Astrocyte (in vitro differentiated cells and primary cell): ENCODE results near the gene PLA2G3. TPM values are rescaled to one million over a fixed set of nuclear protein-coding genes. Genes with fewer than 3 reads are reported as not detected.

Experiments
- DNase-seq: peaks from one replicate; pipeline ENCODE4 v3.0.0-alpha.2; 2010; ENCODE audit warnings: low read depth
- FAIRE-seq: peaks from 2 replicates; lab custom pipeline; 2011; peaks lifted over from hg19 to GRCh38; lab: Jason Lieb, UNC
- H2AFZ ChIP-seq: 2 replicates; pipeline ENCODE4 v1.6.0; 2012; ENCODE audit warnings: low read depth, low read length, inconsistent platforms
- H3K27ac ChIP-seq: 2 replicates; pipeline ENCODE4 v1.5.1; 2011; ENCODE audit warnings: low read depth, low read length, inconsistent platforms
- H3K27me3 ChIP-seq: 2 replicates; pipeline ENCODE4 v1.6.0; 2011; ENCODE audit warnings: low read length, inconsistent platforms; ENCODE audit not compliant: insufficient read depth
- H3K36me3 ChIP-seq: 2 replicates; pipeline ENCODE4 v1.5.1; 2011; ENCODE audit warnings: low read length, inconsistent platforms; ENCODE audit not compliant: insufficient read depth
- H3K4me1 ChIP-seq: 2 replicates; pipeline ENCODE4 v1.5.1; 2011; ENCODE audit warnings: low read length, inconsistent platforms; ENCODE audit not compliant: insufficient read depth
- H3K4me2 ChIP-seq: 2 replicates; pipeline ENCODE4 v1.6.0; 2012; ENCODE audit warnings: low read length, inconsistent platforms
- H3K4me3 ChIP-seq: 2 replicates; pipeline ENCODE4 v1.5.1; 2011; ENCODE audit warnings: low read depth, mild to moderate bottlenecking, low read length, inconsistent platforms; ENCODE audit not compliant: insufficient read depth
- H3K79me2 ChIP-seq: 2 replicates; pipeline ENCODE4 v1.6.0; 2012; ENCODE audit warnings: mild to moderate bottlenecking, low read length, inconsistent platforms; ENCODE audit not compliant: insufficient read depth
- H3K9ac ChIP-seq: 2 replicates; pipeline ENCODE4 v1.6.0; 2012; ENCODE audit warnings: mild to moderate bottlenecking, low read length, inconsistent platforms
- H3K9me3 ChIP-seq: 2 replicates; pipeline ENCODE4 v1.5.1; 2012; ENCODE audit warnings: low read depth, mild to moderate bottlenecking, low read length, inconsistent platforms; ENCODE audit not compliant: insufficient read depth
- H4K20me1 ChIP-seq: 2 replicates; pipeline ENCODE4 v1.6.0; 2012; ENCODE audit warnings: low read length, inconsistent platforms; ENCODE audit not compliant: insufficient read depth
- H3K27ac Mint-ChIP-seq: one replicate; pipeline ENCODE4 v1.8.0; 2021; ENCODE audit warnings: mild to moderate bottlenecking, mixed read lengths; ENCODE audit not compliant: unreplicated experiment
- H3K27me3 Mint-ChIP-seq: one replicate; pipeline ENCODE4 v1.8.0; 2021; ENCODE audit warnings: low read depth, mixed read lengths; ENCODE audit not compliant: unreplicated experiment
- H3K36me3 Mint-ChIP-seq: one replicate; pipeline ENCODE4 v1.8.0; 2021; ENCODE audit warnings: low read depth, mixed read lengths; ENCODE audit not compliant: unreplicated experiment
- H3K4me1 Mint-ChIP-seq: one replicate; pipeline ENCODE4 v1.8.0; 2021; ENCODE audit warnings: low read depth, mixed read lengths; ENCODE audit not compliant: unreplicated experiment
- H3K4me3 Mint-ChIP-seq: one replicate; pipeline ENCODE4 v1.8.0; 2021; ENCODE audit warnings: mild to moderate bottlenecking, moderate library complexity, mixed read lengths; ENCODE audit not compliant: unreplicated experiment
- H3K9me3 Mint-ChIP-seq: one replicate; pipeline ENCODE4 v1.8.0; 2021; ENCODE audit warnings: mild to moderate bottlenecking, mixed read lengths; ENCODE audit not compliant: unreplicated experiment
- EZH2 ChIP-seq: IDR thresholded peaks from 2 replicates; pipeline ENCODE4 v1.6.1; 2012; ENCODE audit warnings: mild to moderate bottlenecking, low read length, inconsistent platforms; ENCODE audit not compliant: insufficient read depth
- total RNA-seq: library from RNA; stranded (reverse); gene quantifications from 2 replicates; pipeline ENCODE4 v1.2.1, GENCODE V29; 2021
- TF ChIP-seq, protein P1 (sequence below): IDR thresholded peaks from 2 replicates; pipeline ENCODE4 v1.5.1; 2011; ENCODE audit warnings: low read depth, mild to moderate bottlenecking, inconsistent platforms, low read length, moderate library complexity; ENCODE audit not compliant: insufficient read depth

PLA2G3 gene
- total RNA-seq, 1 donor from 2014 or later, result not detected

DNA sequence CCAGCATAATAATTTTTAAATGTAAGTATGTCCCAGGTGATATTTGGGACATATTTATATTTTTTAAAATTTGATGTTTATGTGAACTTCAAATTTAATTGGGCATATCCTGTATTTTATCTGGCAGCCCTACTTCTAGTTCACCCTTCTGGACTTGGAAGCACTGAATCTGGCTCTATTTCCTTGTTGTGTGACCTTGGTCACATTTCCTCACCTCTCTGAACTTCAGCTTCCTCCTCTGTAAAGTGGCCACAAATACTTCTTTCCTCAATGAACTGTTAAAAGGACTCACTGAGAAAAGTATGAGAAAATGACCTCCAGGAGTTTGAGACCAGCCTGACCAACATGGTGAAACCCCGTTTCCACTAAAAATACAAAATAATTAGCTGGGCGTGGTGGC lies 11.6 kb upstream of the PLA2G3 start:
- H3K4me3 Mint-ChIP-seq, result no peak overlapping the region
- Histone ChIP-seq H3K36me3 (no peaks in the 10 kb centered on the region), H3K9me3 (no peaks in the 10 kb centered on the region), H4K20me1 (no peaks in the 10 kb centered on the region), H3K9ac (no peak overlapping the region), H3K4me2 (no peak overlapping the region), H3K79me2 (no peaks in the 10 kb centered on the region), H3K27me3 (no peaks in the 10 kb centered on the region), H2AFZ (no peak overlapping the region), H3K27ac (no peak overlapping the region), H3K4me3 (no peak overlapping the region), H3K4me1 (peaks cover 14% of the 10 kb centered on the region)
- TF ChIP-seq, protein P1, sequence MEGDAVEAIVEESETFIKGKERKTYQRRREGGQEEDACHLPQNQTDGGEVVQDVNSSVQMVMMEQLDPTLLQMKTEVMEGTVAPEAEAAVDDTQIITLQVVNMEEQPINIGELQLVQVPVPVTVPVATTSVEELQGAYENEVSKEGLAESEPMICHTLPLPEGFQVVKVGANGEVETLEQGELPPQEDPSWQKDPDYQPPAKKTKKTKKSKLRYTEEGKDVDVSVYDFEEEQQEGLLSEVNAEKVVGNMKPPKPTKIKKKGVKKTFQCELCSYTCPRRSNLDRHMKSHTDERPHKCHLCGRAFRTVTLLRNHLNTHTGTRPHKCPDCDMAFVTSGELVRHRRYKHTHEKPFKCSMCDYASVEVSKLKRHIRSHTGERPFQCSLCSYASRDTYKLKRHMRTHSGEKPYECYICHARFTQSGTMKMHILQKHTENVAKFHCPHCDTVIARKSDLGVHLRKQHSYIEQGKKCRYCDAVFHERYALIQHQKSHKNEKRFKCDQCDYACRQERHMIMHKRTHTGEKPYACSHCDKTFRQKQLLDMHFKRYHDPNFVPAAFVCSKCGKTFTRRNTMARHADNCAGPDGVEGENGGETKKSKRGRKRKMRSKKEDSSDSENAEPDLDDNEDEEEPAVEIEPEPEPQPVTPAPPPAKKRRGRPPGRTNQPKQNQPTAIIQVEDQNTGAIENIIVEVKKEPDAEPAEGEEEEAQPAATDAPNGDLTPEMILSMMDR, result no peak
- no peak for TF ChIP-seq EZH2
- DNase-seq, result no peak
- no peaks in the 10 kb centered on the region for H3K36me3 Mint-ChIP-seq
- H3K27ac Mint-ChIP-seq, result no peak overlapping the region
- H3K27me3 Mint-ChIP-seq, result peaks cover 8% of the 10 kb centered on the region
- FAIRE-seq, result no peak
- H3K9me3 Mint-ChIP-seq, result peaks cover 7% of the 10 kb centered on the region
- peaks cover 5% of the 10 kb centered on the region for H3K4me1 Mint-ChIP-seq

DNA sequence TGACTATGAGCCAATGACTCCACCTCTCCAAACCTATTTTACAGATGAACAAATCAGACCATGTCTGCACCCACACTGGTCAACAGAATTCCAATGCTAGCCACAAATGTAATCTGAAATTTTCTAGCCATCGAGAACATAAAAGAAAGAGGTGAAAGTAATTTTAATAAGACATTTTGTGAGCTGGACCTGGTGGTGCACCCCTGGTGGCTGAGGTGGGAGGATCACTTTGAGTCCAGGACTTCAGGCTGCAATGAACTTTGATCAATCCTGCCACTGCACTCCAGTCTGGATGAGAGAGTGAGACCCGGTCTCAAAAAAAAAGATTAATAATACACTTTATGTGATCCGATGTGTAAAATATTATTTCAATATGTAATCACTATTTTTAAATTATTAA lies 10.3 kb upstream of the PLA2G3 start:
- H3K27ac Mint-ChIP-seq, result no peak overlapping the region
- Histone ChIP-seq H3K36me3 (no peaks in the 10 kb centered on the region), H4K20me1 (no peaks in the 10 kb centered on the region), H3K4me2 (no peak overlapping the region), H3K9ac (no peak overlapping the region), H3K4me3 (no peak overlapping the region), H3K27ac (no peak overlapping the region), H3K27me3 (no peaks in the 10 kb centered on the region), H3K79me2 (no peaks in the 10 kb centered on the region), H3K9me3 (no peaks in the 10 kb centered on the region), H2AFZ (no peak overlapping the region), H3K4me1 (peaks cover 11% of the 10 kb centered on the region)
- no peak for FAIRE-seq
- no peaks in the 10 kb centered on the region for H3K36me3 Mint-ChIP-seq
- no peak for DNase-seq
- no peak for TF ChIP-seq EZH2
- TF ChIP-seq, protein P1, result peak; percentile 40
- H3K9me3 Mint-ChIP-seq, result peaks cover 8% of the 10 kb centered on the region
- peaks cover 8% of the 10 kb centered on the region for H3K27me3 Mint-ChIP-seq
- no peak overlapping the region for H3K4me3 Mint-ChIP-seq
- peaks cover 3% of the 10 kb centered on the region for H3K4me1 Mint-ChIP-seq

DNA sequence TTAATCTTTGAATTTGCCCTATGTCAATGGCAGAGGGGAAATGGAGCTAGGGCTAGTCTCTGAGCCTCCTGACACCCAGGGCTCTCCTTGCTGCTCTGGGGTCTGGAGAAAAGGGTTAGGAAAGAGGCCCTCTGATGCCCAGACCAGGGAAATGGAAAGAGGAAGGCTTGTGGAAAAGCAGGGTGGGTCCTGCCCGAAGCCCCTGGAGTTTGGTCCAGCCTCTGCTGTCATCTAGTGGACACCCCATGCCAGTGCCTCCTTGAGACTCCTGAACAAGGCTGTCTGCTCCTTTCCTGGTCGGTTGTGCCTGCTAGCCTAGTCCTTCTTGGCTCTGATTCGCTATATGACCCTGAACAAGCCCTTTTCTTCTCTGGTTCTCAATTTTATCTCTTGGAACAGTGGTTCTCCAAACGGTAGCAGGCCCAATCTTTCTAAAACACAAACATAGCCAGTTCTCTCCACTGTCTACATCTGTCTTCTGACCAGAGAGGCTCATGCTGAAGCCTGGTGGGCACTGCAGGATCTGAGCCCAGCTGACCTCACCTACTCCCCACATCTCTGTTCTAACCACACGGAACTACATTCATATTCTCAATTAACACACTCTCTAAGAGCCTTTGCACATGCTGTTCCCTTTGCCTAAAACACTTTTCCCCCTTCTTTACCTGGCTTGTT lies 8.8 kb upstream of the PLA2G3 start:
- Histone ChIP-seq H3K9ac (peak overlapping the region; percentile 15), H3K36me3 (no peaks in the 10 kb centered on the region), H3K79me2 (no peaks in the 10 kb centered on the region), H3K9me3 (no peaks in the 10 kb centered on the region), H3K4me2 (peak overlapping the region; percentile 17), H3K27me3 (no peaks in the 10 kb centered on the region), H2AFZ (peak overlapping the region; percentile 76), H3K27ac (no peak overlapping the region), H3K4me3 (no peak overlapping the region), H3K4me1 (peaks cover 7% of the 10 kb centered on the region), H4K20me1 (no peaks in the 10 kb centered on the region)
- peaks cover 19% of the 10 kb centered on the region for H3K9me3 Mint-ChIP-seq
- TF ChIP-seq, protein P1, result peak; percentile 96
- no peak for TF ChIP-seq EZH2
- peaks cover 11% of the 10 kb centered on the region for H3K27me3 Mint-ChIP-seq
- peak; percentile 34 for FAIRE-seq
- no peak overlapping the region for H3K27ac Mint-ChIP-seq
- no peaks in the 10 kb centered on the region for H3K36me3 Mint-ChIP-seq
- H3K4me1 Mint-ChIP-seq, result no peaks in the 10 kb centered on the region
- DNase-seq, result peak; percentile 49
- no peak overlapping the region for H3K4me3 Mint-ChIP-seq
